ENCODE data around the gene TMEM213.

Gene TMEM213

DNA sequence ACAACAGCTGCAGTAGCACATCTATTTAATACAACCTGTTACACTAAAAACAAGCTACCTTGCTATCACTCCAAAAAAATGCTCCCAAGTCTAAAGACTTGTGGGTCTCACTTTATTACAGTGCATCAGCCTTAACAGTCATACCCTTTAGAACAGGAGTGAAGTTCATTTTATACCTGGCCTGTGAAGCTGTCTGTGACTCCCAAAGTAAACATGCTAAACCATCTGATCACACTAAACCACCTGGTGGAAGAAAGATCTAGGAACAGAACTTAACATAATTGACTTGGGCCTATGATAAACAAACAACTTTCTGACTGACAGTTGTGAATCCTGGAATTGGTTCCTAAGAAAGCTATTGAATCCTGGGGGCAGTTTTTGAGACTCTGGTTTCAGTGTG lies 81.1 kb downstream of the TMEM213 start:
- H3K27me3 ChIP-seq (replicated peaks in 2 of 5; ENCODE audit: control insufficient read depth in 4 of 5, insufficient read depth in 5 of 5, low read length in 4 of 5) = no peaks in the 10 kb centered on the region
- peaks cover 9 to 22% (median 16%) of the 10 kb centered on the region in 4 experiments for H3K36me3 ChIP-seq (ENCODE audit: control insufficient read depth in 4 of 4, insufficient read depth in 4 of 4, low read length in 3 of 4)
- H3K9me3 ChIP-seq (ENCODE audit: control extremely low read depth in 1 of 5, control insufficient read depth in 4 of 5, insufficient read depth in 2 of 5, low read depth in 1 of 5, low read length in 4 of 5) = no peaks in the 10 kb centered on the region
- no peak overlapping the region for H3K27ac ChIP-seq (ENCODE audit: insufficient read depth in 1 of 2, low read depth in 1 of 2, low read length in 2 of 2, poor library complexity in 1 of 2, severe bottlenecking in 2 of 2)
- POLR2A ChIA-PET = no interaction called here
- H3K4me3 ChIP-seq (ENCODE audit: control insufficient read depth in 1 of 7, extremely low read depth in 1 of 7, insufficient read depth in 4 of 7, low read depth in 2 of 7, low read length in 6 of 7) = no peak overlapping the region
- CTCF ChIA-PET = interaction anchor here (1.1 kb wide), 1 partner anchor 871 kb away, joined by 3 read pairs; no protein-coding TSS in a partner anchor
- no peak for DNase-seq
- H3K4me1 ChIP-seq (ENCODE audit: control extremely low read depth in 1 of 4, control insufficient read depth in 4 of 4, insufficient read depth in 4 of 4, low read length in 3 of 4) = no peaks in the 10 kb centered on the region

DNA sequence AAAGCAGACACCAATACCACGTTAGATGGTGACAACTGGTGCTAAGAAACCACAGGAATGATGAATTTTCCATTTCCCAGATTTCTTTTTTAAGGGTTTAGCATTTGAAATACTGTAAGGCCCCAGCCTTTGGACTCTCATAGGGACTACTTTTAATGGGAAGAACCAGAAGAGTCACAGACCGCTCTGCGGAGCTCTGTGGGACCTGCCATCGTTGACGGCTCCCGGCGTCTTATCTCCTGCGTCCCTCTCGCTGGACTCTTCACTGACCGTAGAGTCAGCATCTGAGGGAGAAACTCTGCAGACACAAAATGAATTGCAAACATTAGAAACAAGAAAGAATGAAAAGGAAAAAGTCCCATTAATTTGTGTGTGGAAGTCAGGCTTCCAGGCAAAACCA lies 81.6 kb downstream of the TMEM213 start:
- H3K9me3 ChIP-seq (ENCODE audit: control extremely low read depth in 1 of 5, control insufficient read depth in 4 of 5, insufficient read depth in 2 of 5, low read depth in 1 of 5, low read length in 4 of 5) = no peaks in the 10 kb centered on the region
- H3K4me3 ChIP-seq (ENCODE audit: control insufficient read depth in 1 of 7, extremely low read depth in 1 of 7, insufficient read depth in 4 of 7, low read depth in 2 of 7, low read length in 6 of 7) = no peak overlapping the region
- no peak for DNase-seq
- POLR2A ChIA-PET = no interaction called here
- CTCF ChIA-PET = interaction anchor here (1.6 kb wide), 1 partner anchor 16 kb away, joined by 4 read pairs; no protein-coding TSS in a partner anchor
- H3K4me1 ChIP-seq (ENCODE audit: control extremely low read depth in 1 of 4, control insufficient read depth in 4 of 4, insufficient read depth in 4 of 4, low read length in 3 of 4) = no peaks in the 10 kb centered on the region
- H3K36me3 ChIP-seq (ENCODE audit: control insufficient read depth in 4 of 4, insufficient read depth in 4 of 4, low read length in 3 of 4) = peaks cover 9 to 22% (median 16%) of the 10 kb centered on the region in 4 experiments
- WGBS (ENCODE audit: insufficient coverage) = 98% methylated on average over 10 of the region's 10 CpGs
- no peaks in the 10 kb centered on the region for H3K27me3 ChIP-seq (replicated peaks in 2 of 5; ENCODE audit: control insufficient read depth in 4 of 5, insufficient read depth in 5 of 5, low read length in 4 of 5)
- H3K27ac ChIP-seq (ENCODE audit: insufficient read depth in 1 of 2, low read depth in 1 of 2, low read length in 2 of 2, poor library complexity in 1 of 2, severe bottlenecking in 2 of 2) = no peak overlapping the region

DNA sequence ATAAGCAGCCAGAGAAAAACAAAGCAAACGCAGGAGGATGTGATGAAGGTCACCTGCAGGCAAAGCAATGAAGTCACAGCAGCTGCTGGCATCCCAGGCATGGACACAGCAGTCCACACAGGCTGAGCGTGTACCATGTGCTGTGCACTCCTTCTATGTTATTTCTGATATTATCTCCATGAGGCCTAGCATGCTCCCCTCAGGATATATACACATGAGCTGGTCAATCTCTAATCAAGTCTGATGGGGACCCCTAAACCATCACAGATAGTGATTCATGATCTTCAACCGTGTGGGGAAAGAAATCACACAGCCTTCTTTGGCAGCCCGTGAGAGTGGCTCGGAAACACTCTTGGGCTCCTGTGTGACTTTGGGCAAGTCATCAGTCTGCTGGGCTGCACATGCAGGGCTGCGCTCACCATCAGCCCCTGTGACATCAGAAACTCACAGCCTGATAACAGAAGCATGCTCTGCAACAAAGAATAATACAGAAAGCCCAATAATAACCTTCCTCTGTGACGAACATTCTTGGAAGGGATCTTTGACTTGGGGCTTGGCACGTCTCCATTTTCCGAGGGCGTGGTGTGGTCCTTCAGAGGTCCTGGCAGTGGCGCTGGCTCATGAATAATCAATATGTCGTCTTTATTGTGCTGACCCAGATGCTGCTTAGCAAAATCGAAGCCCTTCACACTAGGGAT lies 83.2 kb downstream of the TMEM213 start:
- Histone ChIP-seq H3K27ac (ENCODE audit: insufficient read depth in 1 of 2, low read depth in 1 of 2, low read length in 2 of 2, poor library complexity in 1 of 2, severe bottlenecking in 2 of 2) (no peak overlapping the region), H3K4me3 (ENCODE audit: control insufficient read depth in 1 of 7, extremely low read depth in 1 of 7, insufficient read depth in 4 of 7, low read depth in 2 of 7, low read length in 6 of 7) (no peak overlapping the region), H3K9me3 (ENCODE audit: control extremely low read depth in 1 of 5, control insufficient read depth in 4 of 5, insufficient read depth in 2 of 5, low read depth in 1 of 5, low read length in 4 of 5) (no peaks in the 10 kb centered on the region), H3K36me3 (ENCODE audit: control insufficient read depth in 4 of 4, insufficient read depth in 4 of 4, low read length in 3 of 4) (peaks cover 11 to 22% (median 15%) of the 10 kb centered on the region in 4 experiments), H3K27me3 (replicated peaks in 2 of 5; ENCODE audit: control insufficient read depth in 4 of 5, insufficient read depth in 5 of 5, low read length in 4 of 5) (no peaks in the 10 kb centered on the region), H3K4me1 (ENCODE audit: control extremely low read depth in 1 of 4, control insufficient read depth in 4 of 4, insufficient read depth in 4 of 4, low read length in 3 of 4) (no peaks in the 10 kb centered on the region)
- DNase-seq = no peak
- ChIA-PET CTCF (interaction anchor here (1.6 kb wide), 1 partner anchor 15 kb away, joined by 4 read pairs; no protein-coding TSS in a partner anchor), POLR2A (no interaction called here)
- WGBS (ENCODE audit: insufficient coverage) = 98% methylated on average over 13 of the region's 13 CpGs

DNA sequence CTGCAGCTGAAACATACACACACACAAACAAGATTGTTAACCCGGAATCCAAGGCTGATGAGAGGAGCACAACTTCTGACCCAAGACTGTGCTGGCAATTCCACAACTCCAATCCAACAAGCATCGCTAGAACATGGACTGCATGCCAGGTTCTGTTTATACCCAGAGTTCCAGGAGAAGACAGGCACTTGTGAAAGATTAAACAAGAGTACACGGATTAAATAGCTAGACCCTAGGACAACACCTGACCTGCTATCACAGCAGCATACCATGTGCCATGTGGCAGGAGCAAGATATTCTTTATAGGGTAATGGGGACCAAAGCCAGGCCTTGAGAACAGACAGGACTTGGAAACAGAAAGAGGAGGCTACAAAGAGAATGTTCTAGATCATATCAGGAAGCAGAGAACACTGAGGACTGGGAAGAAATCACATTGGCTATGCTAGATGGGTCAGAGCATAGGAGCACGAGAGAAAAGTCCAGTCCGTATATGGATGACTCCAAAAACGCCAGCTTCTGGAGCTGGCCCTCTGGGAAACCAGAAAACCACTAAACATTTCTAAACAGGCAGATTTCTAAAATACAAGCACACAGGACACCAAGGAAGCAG lies 83.9 kb downstream of the TMEM213 start:
- 100% methylated on average over 3 of the region's 6 CpGs for WGBS (ENCODE audit: insufficient coverage)
- H3K9me3 ChIP-seq (ENCODE audit: control extremely low read depth in 1 of 5, control insufficient read depth in 4 of 5, insufficient read depth in 2 of 5, low read depth in 1 of 5, low read length in 4 of 5) = no peaks in the 10 kb centered on the region
- no peak overlapping the region for H3K27ac ChIP-seq (ENCODE audit: insufficient read depth in 1 of 2, low read depth in 1 of 2, low read length in 2 of 2, poor library complexity in 1 of 2, severe bottlenecking in 2 of 2)
- H3K27me3 ChIP-seq (replicated peaks in 2 of 5; ENCODE audit: control insufficient read depth in 4 of 5, insufficient read depth in 5 of 5, low read length in 4 of 5) = no peaks in the 10 kb centered on the region
- no peak overlapping the region for H3K4me3 ChIP-seq (ENCODE audit: control insufficient read depth in 1 of 7, extremely low read depth in 1 of 7, insufficient read depth in 4 of 7, low read depth in 2 of 7, low read length in 6 of 7)
- ChIA-PET CTCF (interaction anchor here (1.0 kb wide), 1 partner anchor 12 kb away, joined by 3 read pairs; no protein-coding TSS in a partner anchor), POLR2A (no interaction called here)
- no peaks in the 10 kb centered on the region for H3K4me1 ChIP-seq (ENCODE audit: control extremely low read depth in 1 of 4, control insufficient read depth in 4 of 4, insufficient read depth in 4 of 4, low read length in 3 of 4)
- no peak for DNase-seq
- H3K36me3 ChIP-seq (ENCODE audit: control insufficient read depth in 4 of 4, insufficient read depth in 4 of 4, low read length in 3 of 4) = peaks cover 6 to 22% (median 14%) of the 10 kb centered on the region in 4 experiments

DNA sequence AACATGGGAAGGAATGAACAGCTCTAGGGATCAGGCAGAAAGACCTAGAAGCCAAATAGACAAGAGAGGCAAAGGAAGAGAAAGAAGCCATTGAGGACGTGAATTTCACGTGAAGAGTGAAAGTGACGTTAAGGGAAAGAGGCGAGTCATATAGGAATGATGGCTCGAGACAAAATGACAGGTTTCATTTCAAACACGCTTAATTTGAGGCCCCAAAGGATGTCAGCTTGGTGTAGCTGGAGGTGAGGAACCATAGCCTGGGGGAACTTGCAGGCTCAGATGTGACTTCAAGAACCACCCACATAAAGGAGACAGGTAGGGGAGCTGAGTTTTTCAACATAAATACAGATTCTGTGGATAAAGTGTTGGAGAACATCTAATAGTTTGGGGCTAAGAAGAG lies 84.5 kb downstream of the TMEM213 start:
- H3K4me1 ChIP-seq (ENCODE audit: control extremely low read depth in 1 of 4, control insufficient read depth in 4 of 4, insufficient read depth in 4 of 4, low read length in 3 of 4) = no peaks in the 10 kb centered on the region
- POLR2A ChIA-PET = no interaction called here
- no peak overlapping the region for H3K27ac ChIP-seq (ENCODE audit: insufficient read depth in 1 of 2, low read depth in 1 of 2, low read length in 2 of 2, poor library complexity in 1 of 2, severe bottlenecking in 2 of 2)
- H3K27me3 ChIP-seq (replicated peaks in 2 of 5; ENCODE audit: control insufficient read depth in 4 of 5, insufficient read depth in 5 of 5, low read length in 4 of 5) = no peaks in the 10 kb centered on the region
- no peak overlapping the region for H3K4me3 ChIP-seq (ENCODE audit: control insufficient read depth in 1 of 7, extremely low read depth in 1 of 7, insufficient read depth in 4 of 7, low read depth in 2 of 7, low read length in 6 of 7)
- CTCF ChIA-PET = interaction anchor here (1.0 kb wide), 1 partner anchor 12 kb away, joined by 3 read pairs; no protein-coding TSS in a partner anchor
- H3K9me3 ChIP-seq (ENCODE audit: control extremely low read depth in 1 of 5, control insufficient read depth in 4 of 5, insufficient read depth in 2 of 5, low read depth in 1 of 5, low read length in 4 of 5) = no peaks in the 10 kb centered on the region
- WGBS (ENCODE audit: insufficient coverage) = 100% methylated on average over 2 of the region's 6 CpGs
- peaks cover 4 to 19% (median 13%) of the 10 kb centered on the region in 4 experiments for H3K36me3 ChIP-seq (ENCODE audit: control insufficient read depth in 4 of 4, insufficient read depth in 4 of 4, low read length in 3 of 4)
- no peak for DNase-seq

DNA sequence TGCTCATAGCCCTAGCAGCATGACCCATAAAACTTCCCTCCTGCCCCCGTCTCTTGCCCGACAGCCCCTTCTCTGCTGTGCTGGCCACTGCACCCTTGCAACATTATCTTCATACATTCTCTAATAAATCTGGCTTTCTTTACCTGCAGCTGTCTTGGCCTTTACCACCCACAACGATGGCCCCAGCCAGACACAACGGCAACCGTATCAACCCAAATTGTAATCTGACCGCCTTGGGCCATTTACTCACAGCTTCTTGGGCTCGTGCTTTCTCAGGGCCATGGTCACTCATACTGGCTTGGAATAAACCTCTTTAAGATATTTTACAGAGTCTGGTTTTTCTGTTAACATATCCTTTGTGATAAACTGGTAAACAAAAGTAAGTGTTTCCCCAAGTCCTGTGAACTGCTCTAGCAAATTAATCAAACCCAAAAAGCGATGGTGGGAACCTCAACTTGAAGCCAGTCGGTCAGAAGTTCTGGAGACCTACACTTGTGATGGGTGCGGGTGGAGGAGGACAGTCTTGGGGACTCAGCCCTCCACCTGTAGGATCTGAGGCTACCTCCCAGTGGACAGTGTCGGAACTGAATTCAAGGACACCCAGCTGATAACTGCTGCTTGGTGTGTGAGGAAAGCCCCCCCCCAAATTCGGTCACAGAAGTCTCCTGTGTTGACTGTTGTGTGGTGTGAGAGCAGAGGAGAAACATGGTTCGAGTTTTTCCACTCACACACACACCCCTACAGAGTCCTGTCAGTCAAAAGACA lies 87.8 kb downstream of the TMEM213 start:
- peaks cover 5 to 11% (median 5%) of the 10 kb centered on the region in 4 experiments for H3K36me3 ChIP-seq (ENCODE audit: control insufficient read depth in 4 of 4, insufficient read depth in 4 of 4, low read length in 3 of 4)
- 98% methylated on average over 9 of the region's 13 CpGs for WGBS (ENCODE audit: insufficient coverage)
- ChIA-PET POLR2A (no interaction called here), CTCF (interaction anchor here (0.9 to 3.1 kb wide), 19 partner anchors 8 to 243 kb away, joined by 3 to 25 read pairs (median 5); no protein-coding TSS in a partner anchor)
- DNase-seq = peak in 2 of 3 donors; percentile 35 to 46
- H3K4me1 ChIP-seq (ENCODE audit: control extremely low read depth in 1 of 4, control insufficient read depth in 4 of 4, insufficient read depth in 4 of 4, low read length in 3 of 4) = no peaks in the 10 kb centered on the region
- no peaks in the 10 kb centered on the region for H3K9me3 ChIP-seq (ENCODE audit: control extremely low read depth in 1 of 5, control insufficient read depth in 4 of 5, insufficient read depth in 2 of 5, low read depth in 1 of 5, low read length in 4 of 5)
- H3K4me3 ChIP-seq (ENCODE audit: control insufficient read depth in 1 of 7, extremely low read depth in 1 of 7, insufficient read depth in 4 of 7, low read depth in 2 of 7, low read length in 6 of 7) = no peak overlapping the region
- no peak overlapping the region for H3K27ac ChIP-seq (ENCODE audit: insufficient read depth in 1 of 2, low read depth in 1 of 2, low read length in 2 of 2, poor library complexity in 1 of 2, severe bottlenecking in 2 of 2)
- no peaks in the 10 kb centered on the region for H3K27me3 ChIP-seq (replicated peaks in 2 of 5; ENCODE audit: control insufficient read depth in 4 of 5, insufficient read depth in 5 of 5, low read length in 4 of 5)

All from common myeloid progenitor, CD34-positive (primary cell).